IMR-90 (cell line): Measurements from ENCODE around the gene NDUFA6. TPM values are rescaled to one million over a fixed set of nuclear protein-coding genes. Genes with fewer than 3 reads are reported as not detected.

Source experiments
- ATAC-seq: fragments of 200-7000 bp; cut with Tn5 transposase; 2 replicates; pipeline ENCODE4 v1.9.1; 2020; ENCODE audit warnings: low read depth, mild to moderate bottlenecking, moderate library complexity
- BruUV-seq: library from RNA; stranded (reverse); fragments of 400-500 nt; replicated peaks from 2 replicates; lab custom pipeline; 2021; lab: Mats Ljungman, UMichigan
- CTCF ChIA-PET: fragments of 300-600 bp; formaldehyde crosslinking; extraction: SDS; loops from one replicate; lab custom pipeline; 2021; ENCODE audit warnings: antibody characterized with exemption; lab: Yijun Ruan, JAX
- POLR2A ChIA-PET: fragments of 300-600 bp; sonication (Branson Sonifier 250); formaldehyde crosslinking; loops from one replicate; lab custom pipeline; 2022; ENCODE audit warnings: antibody characterized with exemption; ENCODE audit not compliant: unreplicated experiment; lab: Charles Lee
- DNase-seq: peaks from one replicate; pipeline ENCODE4 v3.0.0; 2013
- H2AFZ ChIP-seq: replicated peaks from 2 replicates; pipeline ENCODE3; 2013; ENCODE audit warnings: low read length, mild to moderate bottlenecking; ENCODE audit not compliant: poor library complexity
- H2AK5ac ChIP-seq: 2 replicates; pipeline ENCODE4 v1.6.1; 2013; ENCODE audit warnings: low read depth, low read length, inconsistent platforms
- H2AK9ac ChIP-seq: replicated peaks from 2 replicates; pipeline ENCODE3; 2013; ENCODE audit warnings: mild to moderate bottlenecking, low read depth, low read length, moderate library complexity; ENCODE audit not compliant: poor library complexity
- H2BK120ac ChIP-seq: 2 replicates; pipeline ENCODE4 v1.6.1; 2013; ENCODE audit warnings: low read depth, low read length, inconsistent platforms
- H2BK15ac ChIP-seq: 3 replicates; pipeline ENCODE4 v1.6.1; 2013; ENCODE audit warnings: low read depth, low read length, inconsistent platforms
- H2BK20ac ChIP-seq: 2 replicates; pipeline ENCODE4 v1.6.1; 2013; ENCODE audit warnings: low read depth, mild to moderate bottlenecking, inconsistent platforms, low read length, moderate library complexity
- H2BK5ac ChIP-seq: 2 replicates; pipeline ENCODE4 v1.6.1; 2013; ENCODE audit warnings: mild to moderate bottlenecking, low read depth, low read length, inconsistent platforms; ENCODE audit not compliant: poor library complexity, severe bottlenecking
- H3K14ac ChIP-seq: replicated peaks from 2 replicates; pipeline ENCODE4 v1.6.1; 2013; ENCODE audit warnings: low read depth, low read length, inconsistent platforms
- H3K18ac ChIP-seq: 2 replicates; pipeline ENCODE4 v1.6.1; 2013; ENCODE audit warnings: low read depth, low read length, control low read depth
- H3K23ac ChIP-seq: 2 replicates; pipeline ENCODE4 v1.6.1; 2013; ENCODE audit warnings: low read depth, low read length, inconsistent platforms
- H3K27ac ChIP-seq: 2 replicates; pipeline ENCODE4 v1.5.1; 2013; ENCODE audit warnings: mild to moderate bottlenecking, control low read depth, low read length; ENCODE audit not compliant: insufficient read depth
- H3K27me3 ChIP-seq: 2 replicates; pipeline ENCODE4 v1.6.1; 2013; ENCODE audit warnings: low read length; ENCODE audit not compliant: control insufficient read depth, insufficient read depth
- H3K36me3 ChIP-seq: 2 replicates; pipeline ENCODE4 v1.6.1; 2013; ENCODE audit warnings: low read length, mixed read lengths; ENCODE audit not compliant: control insufficient read depth, insufficient read depth
- H3K4ac ChIP-seq: 2 replicates; pipeline ENCODE4 v1.6.1; 2013; ENCODE audit warnings: low read depth, low read length, inconsistent platforms
- H3K4me1 ChIP-seq: 2 replicates; pipeline ENCODE4 v1.6.1; 2013; ENCODE audit warnings: low read length, mixed read lengths; ENCODE audit not compliant: control insufficient read depth, insufficient read depth
- H3K4me2 ChIP-seq: 2 replicates; pipeline ENCODE4 v1.6.1; 2013; ENCODE audit warnings: low read depth, mild to moderate bottlenecking, control low read depth, low read length, moderate library complexity
- H3K4me3 ChIP-seq: 2 replicates; pipeline ENCODE4 v1.5.1; 2013; ENCODE audit warnings: low read depth, mild to moderate bottlenecking, control low read depth, low read length, moderate library complexity; ENCODE audit not compliant: insufficient read depth
- H3K56ac ChIP-seq: 2 replicates; pipeline ENCODE4 v1.6.1; 2013; ENCODE audit warnings: low read length, inconsistent platforms; ENCODE audit not compliant: insufficient read depth; ENCODE audit errors: extremely low read depth
- H3K79me1 ChIP-seq, 2 experiments: 2 replicates each; pipeline ENCODE4 v1.6.1; 2013; ENCODE audit warnings: low read length in 2 of 2, inconsistent platforms in 1 of 2, low read depth in 1 of 2
- H3K9ac ChIP-seq: 2 replicates; pipeline ENCODE4 v1.6.1; 2013; ENCODE audit warnings: low read depth, low read length, control low read depth
- H3K9me1 ChIP-seq: 2 replicates; pipeline ENCODE4 v1.6.1; 2013; ENCODE audit warnings: low read length, inconsistent platforms; ENCODE audit not compliant: insufficient read depth
- H3K9me3 ChIP-seq: 2 replicates; pipeline ENCODE4 v1.6.1; 2013; ENCODE audit warnings: low read length; ENCODE audit not compliant: control insufficient read depth, insufficient read depth
- H4K20me1 ChIP-seq: 2 replicates; pipeline ENCODE4 v1.6.1; 2013; ENCODE audit warnings: low read length, inconsistent platforms; ENCODE audit not compliant: insufficient read depth
- H4K5ac ChIP-seq: 2 replicates; pipeline ENCODE4 v1.6.1; 2013; ENCODE audit warnings: mild to moderate bottlenecking, low read depth, low read length, control low read depth
- H4K8ac ChIP-seq, 2 experiments: 2 replicates each; pipeline ENCODE4 v1.6.1; 2013; ENCODE audit warnings: low read depth in 2 of 2, low read length in 2 of 2, control low read depth in 1 of 2, inconsistent platforms in 1 of 2
- H4K91ac ChIP-seq: 2 replicates; pipeline ENCODE4 v1.6.1; 2013; ENCODE audit warnings: low read depth, low read length, inconsistent platforms; ENCODE audit not compliant: insufficient read depth
- ELK1 ChIP-seq: fragments of 150-350 bp; IDR thresholded peaks from 2 replicates; pipeline ENCODE4 v1.6.1; 2016; ENCODE audit warnings: low read depth, mild to moderate bottlenecking, low read length, moderate library complexity, borderline replicate concordance
- FOS ChIP-seq: fragments of 150-350 bp; IDR thresholded peaks from 2 replicates; pipeline ENCODE4 v1.6.1; 2016; ENCODE audit warnings: low read depth, low read length
- MAFK ChIP-seq: IDR thresholded peaks from 2 replicates; pipeline ENCODE4 v1.6.1; 2012; ENCODE audit warnings: low read depth, low read length, improper control_type of control experiment
- SMC3 ChIP-seq: fragments of 150-350 bp; IDR thresholded peaks from 2 replicates; pipeline ENCODE4 v1.6.1; 2016; ENCODE audit warnings: low read depth, mild to moderate bottlenecking, antibody characterized with exemption, low read length, moderate library complexity
- USF2 ChIP-seq: fragments of 150-350 bp; IDR thresholded peaks from 2 replicates; pipeline ENCODE4 v1.6.1; 2017; ENCODE audit warnings: mild to moderate bottlenecking, antibody characterized with exemption, low read length, low read depth
- WGBS, 2 experiments: methylation state at CpG; one replicate each; pipeline versions ENCODE4 v1.1.5 to v1.1.7; 2013; ENCODE audit warnings: missing lambda C conversion rate in 2 of 2; ENCODE audit not compliant: insufficient read length in 1 of 2; ENCODE audit errors: extremely low coverage in 2 of 2; 5-methylcytosine and 5-hydroxymethylcytosine counted together
- dilution Hi-C: fragments of 300-500 bp; cut with HindIII; formaldehyde crosslinking; loops from one replicate; pipeline ENCODE4 v1.14.3; 2018; ENCODE audit warnings: low sequenced_read_pairs; ENCODE audit not compliant: unreplicated experiment
- in situ Hi-C: fragments of 300-500 bp; cut with MboI; formaldehyde crosslinking; loops from 3 replicates; pipeline ENCODE4 v1.14.3; 2019; ENCODE audit warnings: low sequenced_read_pairs, inconsistent platforms, mixed read lengths
- intact Hi-C: fragments of 100-400 bp; cut with micrococcal nuclease; formaldehyde crosslinking; loops from 2 replicates; pipeline ENCODE4 v1.10.0; 2022
- polyA plus RNA-seq, 3 experiments: library from polyadenylated mRNA; depleted of rRNA; stranded (reverse); fragments of >200 nt; gene quantifications; 2 replicates each; pipeline ENCODE4 v1.2.3, GENCODE V29; 2012; ENCODE audit warnings: low replicate concordance in 1 of 3
- total RNA-seq: library from RNA; depleted of rRNA; stranded (reverse); fragments of >200 nt; gene quantifications from 2 replicates; pipeline ENCODE4 v1.2.3, GENCODE V29; 2012
- TF ChIP-seq, protein P1 (sequence below): conservative IDR thresholded peaks from 2 replicates; pipeline ENCODE4 v1.5.1; 2012; ENCODE audit warnings: mild to moderate bottlenecking, low read depth, low read length, improper control_type of control experiment

The NDUFA6 gene
- total and polyA plus RNA-seq, 2 of the 4 experiments (the other 2 are of a cell fraction), result 48.8 to 89.0 TPM

DNA sequence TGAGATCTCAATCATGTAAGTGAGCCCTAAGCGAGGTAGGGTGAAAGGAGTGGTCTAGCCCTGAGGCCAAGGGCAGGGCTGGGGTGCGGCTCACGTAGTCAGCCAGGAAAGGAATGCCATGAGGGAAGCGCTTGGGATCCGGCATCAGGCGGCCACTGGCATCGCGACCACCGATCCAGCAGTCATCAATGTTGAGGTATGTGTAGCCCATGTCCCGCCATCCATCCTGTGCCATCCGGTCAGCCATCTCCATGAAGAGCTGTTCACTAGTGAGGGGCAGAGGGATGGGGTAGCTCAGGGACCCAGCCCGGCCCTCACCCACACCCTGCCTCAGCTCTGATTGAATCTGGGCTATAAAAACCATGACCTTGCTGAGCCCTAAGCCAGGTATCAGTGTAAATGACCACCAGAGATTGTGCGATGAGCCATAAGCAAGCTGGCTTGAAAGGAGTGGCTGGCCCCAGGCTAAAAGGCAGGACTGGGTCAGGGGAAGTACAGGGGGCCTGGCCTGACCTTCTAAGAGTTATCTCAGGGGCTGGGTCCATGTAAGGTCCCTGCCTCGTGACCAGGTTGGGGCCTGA lies 22.8 kb downstream of the NDUFA6 start:
- intact Hi-C loops, result no loop called here

More for the DNA sequence above, 22.8 kb downstream of the NDUFA6 start:
- ATAC-seq (no peak), DNase-seq (no peak)
- ChIA-PET POLR2A (no interaction called here), CTCF (no interaction called here)
- dilution Hi-C loops (no loop called here), in situ Hi-C loops (no loop called here)
- Histone ChIP-seq H4K20me1 (0 out of 2 replicates have a peak, but pooled peaks cover 4% of the 10 kb centered on the region), H2BK15ac (no peak overlapping the region), H3K9me1 (0 out of 2 replicates have a peak, but pooled peaks cover 5% of the 10 kb centered on the region), H3K23ac (no peak overlapping the region), H4K8ac (no peak overlapping the region), H3K9me3 (no peaks in the 10 kb centered on the region), H2AK9ac (no peak overlapping the region), H4K5ac (no peak overlapping the region), H3K4me3 (no peak overlapping the region), H3K4me2 (no peak overlapping the region), H3K4me1 (peaks cover 3% of the 10 kb centered on the region), H3K27me3 (no peaks in the 10 kb centered on the region), H2AFZ (no peak overlapping the region), H3K36me3 (peaks cover 16% of the 10 kb centered on the region), H3K27ac (no peak overlapping the region), H2AK5ac (no peak overlapping the region), H4K91ac (no peak overlapping the region), H3K9ac (no peak overlapping the region), H2BK5ac (no peak overlapping the region), H3K14ac (no peak overlapping the region), H2BK120ac (no peak overlapping the region), H3K4ac (no peak overlapping the region), H3K18ac (no peak overlapping the region), H3K56ac (no peak overlapping the region), H3K79me1 (peaks cover 0 to 32% of the 10 kb centered on the region in 2 experiments; a peak in 3 of 4 replicates), H2BK20ac (no peak overlapping the region)
- TF ChIP-seq SMC3 (no peak), USF2 (no peak), FOS (no peak), MAFK (no peak), ELK1 (no peak)
- TF ChIP-seq, protein P1, sequence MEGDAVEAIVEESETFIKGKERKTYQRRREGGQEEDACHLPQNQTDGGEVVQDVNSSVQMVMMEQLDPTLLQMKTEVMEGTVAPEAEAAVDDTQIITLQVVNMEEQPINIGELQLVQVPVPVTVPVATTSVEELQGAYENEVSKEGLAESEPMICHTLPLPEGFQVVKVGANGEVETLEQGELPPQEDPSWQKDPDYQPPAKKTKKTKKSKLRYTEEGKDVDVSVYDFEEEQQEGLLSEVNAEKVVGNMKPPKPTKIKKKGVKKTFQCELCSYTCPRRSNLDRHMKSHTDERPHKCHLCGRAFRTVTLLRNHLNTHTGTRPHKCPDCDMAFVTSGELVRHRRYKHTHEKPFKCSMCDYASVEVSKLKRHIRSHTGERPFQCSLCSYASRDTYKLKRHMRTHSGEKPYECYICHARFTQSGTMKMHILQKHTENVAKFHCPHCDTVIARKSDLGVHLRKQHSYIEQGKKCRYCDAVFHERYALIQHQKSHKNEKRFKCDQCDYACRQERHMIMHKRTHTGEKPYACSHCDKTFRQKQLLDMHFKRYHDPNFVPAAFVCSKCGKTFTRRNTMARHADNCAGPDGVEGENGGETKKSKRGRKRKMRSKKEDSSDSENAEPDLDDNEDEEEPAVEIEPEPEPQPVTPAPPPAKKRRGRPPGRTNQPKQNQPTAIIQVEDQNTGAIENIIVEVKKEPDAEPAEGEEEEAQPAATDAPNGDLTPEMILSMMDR, result no peak
- WGBS, 2 experiments, result 81% methylated on average over 2 of the region's 14 CpGs; no CpG with 5 or more reads in 1 of the 2 experiments
- BruUV-seq, result no TSS peak
